ENCODE data around the gene PKNOX2. TPM values are rescaled to one million over a fixed set of nuclear protein-coding genes. Genes with fewer than 3 reads are reported as not detected.

Gene PKNOX2
- total and polyA plus RNA-seq, 9 donors: 10.6 to 42.3 (median 30.0) TPM

DNA sequence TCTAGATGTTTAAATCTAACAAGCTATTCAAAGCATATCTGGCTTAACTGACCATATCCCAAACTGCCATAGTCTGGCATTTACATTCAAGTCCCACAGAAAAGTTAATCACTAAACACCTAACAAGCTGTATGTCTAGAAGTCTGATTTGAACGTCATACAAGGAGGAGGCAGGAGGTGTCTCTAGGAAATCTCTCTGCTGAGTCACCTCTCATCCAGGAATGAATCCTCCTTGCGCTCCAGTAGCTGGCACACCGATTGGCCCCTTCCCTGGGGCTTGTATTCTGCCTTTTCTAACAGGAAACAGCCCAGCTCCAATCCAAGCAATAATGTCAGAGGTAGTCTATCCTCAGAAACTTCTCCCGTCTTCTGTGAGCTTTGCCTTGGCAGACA is 299.7 kb downstream of the PKNOX2 start:
- Histone ChIP-seq H3K9me3 (no peaks in the 10 kb centered on the region), H3K27me3 (no peaks in the 10 kb centered on the region), H3K36me3 (no peaks in the 10 kb centered on the region), H3K4me1 (ENCODE audit: insufficient read depth) (no peaks in the 10 kb centered on the region), H3K4me3 (no peak overlapping the region), H3K27ac (no peak overlapping the region)
- intact Hi-C loops (cut with DNase I): no loop called here
- WGBS, 3 donors: 84 to 89% (median 87%) methylated on average over 4 of the region's 4 CpGs
- TF ChIP-seq POLR2A (IDR thresholded peaks at IDR 0.05): no peak
- no peak for TF ChIP-seq EP300 (IDR thresholded peaks at IDR 0.05)
- TF ChIP-seq, protein P1, sequence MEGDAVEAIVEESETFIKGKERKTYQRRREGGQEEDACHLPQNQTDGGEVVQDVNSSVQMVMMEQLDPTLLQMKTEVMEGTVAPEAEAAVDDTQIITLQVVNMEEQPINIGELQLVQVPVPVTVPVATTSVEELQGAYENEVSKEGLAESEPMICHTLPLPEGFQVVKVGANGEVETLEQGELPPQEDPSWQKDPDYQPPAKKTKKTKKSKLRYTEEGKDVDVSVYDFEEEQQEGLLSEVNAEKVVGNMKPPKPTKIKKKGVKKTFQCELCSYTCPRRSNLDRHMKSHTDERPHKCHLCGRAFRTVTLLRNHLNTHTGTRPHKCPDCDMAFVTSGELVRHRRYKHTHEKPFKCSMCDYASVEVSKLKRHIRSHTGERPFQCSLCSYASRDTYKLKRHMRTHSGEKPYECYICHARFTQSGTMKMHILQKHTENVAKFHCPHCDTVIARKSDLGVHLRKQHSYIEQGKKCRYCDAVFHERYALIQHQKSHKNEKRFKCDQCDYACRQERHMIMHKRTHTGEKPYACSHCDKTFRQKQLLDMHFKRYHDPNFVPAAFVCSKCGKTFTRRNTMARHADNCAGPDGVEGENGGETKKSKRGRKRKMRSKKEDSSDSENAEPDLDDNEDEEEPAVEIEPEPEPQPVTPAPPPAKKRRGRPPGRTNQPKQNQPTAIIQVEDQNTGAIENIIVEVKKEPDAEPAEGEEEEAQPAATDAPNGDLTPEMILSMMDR (IDR thresholded peaks at IDR 0.05): no peak
- DNase-seq: no peak

DNA sequence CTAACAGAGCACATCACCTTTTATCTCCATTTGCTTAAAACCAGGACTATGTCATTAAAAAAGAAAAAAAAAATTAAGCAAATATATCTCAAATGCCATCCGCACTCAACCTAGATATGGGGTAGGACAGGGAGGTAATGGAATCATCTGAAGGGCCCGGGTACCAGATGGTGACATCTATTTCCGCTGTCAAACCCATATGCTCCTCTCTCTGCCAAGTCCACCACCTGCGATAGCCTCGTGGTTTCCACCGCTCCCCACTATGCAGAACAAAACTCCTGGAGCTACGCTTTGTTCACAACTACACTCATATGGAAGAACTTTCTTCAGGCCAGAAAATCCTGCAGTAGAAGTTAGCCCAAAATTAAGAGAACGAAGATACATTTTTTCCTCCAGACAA is 300.1 kb downstream of the PKNOX2 start:
- intact Hi-C loops (cut with DNase I): no loop called here
- TF ChIP-seq, protein P1 (IDR thresholded peaks at IDR 0.05): no peak
- TF ChIP-seq EP300 (IDR thresholded peaks at IDR 0.05) (no peak), POLR2A (IDR thresholded peaks at IDR 0.05) (no peak)
- 91 to 94% (median 93%) methylated on average over 8 of the region's 8 CpGs for WGBS, 3 donors

GRCh38 chr11:125465255-125465654 is 300.7 kb downstream of the PKNOX2 start:
- WGBS, 3 donors: 90 to 94% (median 94%) methylated on average over 2 of the region's 2 CpGs

More for the DNA sequence above, 300.1 kb downstream of the PKNOX2 start:
- H3K9me3 ChIP-seq: no peaks in the 10 kb centered on the region
- no peaks in the 10 kb centered on the region for H3K4me1 ChIP-seq (ENCODE audit: insufficient read depth)
- H3K36me3 ChIP-seq: no peaks in the 10 kb centered on the region
- H3K27me3 ChIP-seq: no peaks in the 10 kb centered on the region
- no peak overlapping the region for H3K27ac ChIP-seq
- DNase-seq: no peak
- no peak overlapping the region for H3K4me3 ChIP-seq

GRCh38 chr11:125465701-125466100 is 301.1 kb downstream of the PKNOX2 start:
- DNase-seq: no peak
- Histone ChIP-seq H3K9me3 (no peaks in the 10 kb centered on the region), H3K4me1 (ENCODE audit: insufficient read depth) (no peaks in the 10 kb centered on the region), H3K36me3 (no peaks in the 10 kb centered on the region), H3K27ac (no peak overlapping the region), H3K27me3 (no peaks in the 10 kb centered on the region), H3K4me3 (no peak overlapping the region)
- intact Hi-C loops (cut with DNase I): no loop called here
- TF ChIP-seq, protein P1 (IDR thresholded peaks at IDR 0.05): no peak
- no peak for TF ChIP-seq POLR2A (IDR thresholded peaks at IDR 0.05)
- TF ChIP-seq EP300 (IDR thresholded peaks at IDR 0.05): no peak
- 61 to 67% (median 61%) methylated on average over 5 of the region's 5 CpGs for WGBS, 3 donors

More at GRCh38 chr11:125465255-125465654, 300.7 kb downstream of the PKNOX2 start:
- Histone ChIP-seq H3K36me3 (no peaks in the 10 kb centered on the region), H3K4me3 (no peak overlapping the region), H3K27ac (no peak overlapping the region), H3K9me3 (no peaks in the 10 kb centered on the region), H3K4me1 (ENCODE audit: insufficient read depth) (no peaks in the 10 kb centered on the region), H3K27me3 (no peaks in the 10 kb centered on the region)
- no peak for DNase-seq
- intact Hi-C loops (cut with DNase I): no loop called here
- TF ChIP-seq EP300 (IDR thresholded peaks at IDR 0.05) (no peak), POLR2A (IDR thresholded peaks at IDR 0.05) (no peak)
- TF ChIP-seq, protein P1 (IDR thresholded peaks at IDR 0.05): no peak

Data from ovary (tissue), 9 donors.